GM12892 (cell line): Measurements from ENCODE around the gene BSND.
A peak's percentile ranks its signal among the peaks of the same experiment; 100 is the strongest.

Experiments
- DNase-seq: peaks from one replicate; pipeline ENCODE4 v3.0.0; 2011; ENCODE audit not compliant: insufficient read length
- FAIRE-seq: peaks from 2 replicates; lab custom pipeline; 2011; peaks lifted over from hg19 to GRCh38; lab: Jason Lieb, UNC
- POLR2A ChIP-seq: IDR thresholded peaks from 2 replicates; pipeline ENCODE4 v1.6.1; 2011; ENCODE audit warnings: low read depth, low read length, control low read depth
- POLR2AphosphoS5 ChIP-seq: IDR thresholded peaks from 2 replicates; pipeline ENCODE4 v1.6.1; 2011; ENCODE audit warnings: low read depth, low read length, control low read depth
- TAF1 ChIP-seq: IDR thresholded peaks from 2 replicates; pipeline ENCODE4 v1.6.1; 2011; ENCODE audit warnings: low read depth, mild to moderate bottlenecking, control low read depth, low read length, borderline replicate concordance

Gene BSND

DNA sequence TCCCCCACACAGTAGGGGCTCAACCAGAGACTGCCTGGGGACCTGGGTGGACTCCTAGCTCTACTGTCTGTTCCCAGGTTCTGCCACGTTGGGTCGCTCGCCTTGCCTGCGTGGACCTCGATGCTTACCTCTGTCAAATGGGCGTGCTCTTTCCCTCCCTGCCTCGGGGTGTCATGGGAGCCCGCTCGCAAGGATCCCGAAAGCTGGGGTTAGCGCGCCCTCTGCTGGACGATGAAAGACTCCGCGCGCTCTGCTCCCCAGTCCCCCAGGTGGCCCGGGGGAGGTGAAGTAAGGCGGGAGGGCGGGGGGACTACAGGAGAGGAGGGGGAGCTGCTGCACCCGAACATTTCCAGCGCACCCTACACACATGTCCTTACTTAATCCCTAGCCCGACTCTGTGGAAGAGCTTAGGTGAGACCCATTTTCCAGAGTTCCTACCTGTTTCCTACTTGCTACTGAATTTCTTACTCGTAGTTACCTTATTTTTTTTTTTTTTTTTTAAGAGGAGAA is 2.3 kb upstream of the BSND start:
- DNase-seq (peak; percentile 95), FAIRE-seq (peak; percentile 80)
- no peak for TF ChIP-seq TAF1
- no peak for TF ChIP-seq POLR2A
- no peak for TF ChIP-seq POLR2AphosphoS5

DNA sequence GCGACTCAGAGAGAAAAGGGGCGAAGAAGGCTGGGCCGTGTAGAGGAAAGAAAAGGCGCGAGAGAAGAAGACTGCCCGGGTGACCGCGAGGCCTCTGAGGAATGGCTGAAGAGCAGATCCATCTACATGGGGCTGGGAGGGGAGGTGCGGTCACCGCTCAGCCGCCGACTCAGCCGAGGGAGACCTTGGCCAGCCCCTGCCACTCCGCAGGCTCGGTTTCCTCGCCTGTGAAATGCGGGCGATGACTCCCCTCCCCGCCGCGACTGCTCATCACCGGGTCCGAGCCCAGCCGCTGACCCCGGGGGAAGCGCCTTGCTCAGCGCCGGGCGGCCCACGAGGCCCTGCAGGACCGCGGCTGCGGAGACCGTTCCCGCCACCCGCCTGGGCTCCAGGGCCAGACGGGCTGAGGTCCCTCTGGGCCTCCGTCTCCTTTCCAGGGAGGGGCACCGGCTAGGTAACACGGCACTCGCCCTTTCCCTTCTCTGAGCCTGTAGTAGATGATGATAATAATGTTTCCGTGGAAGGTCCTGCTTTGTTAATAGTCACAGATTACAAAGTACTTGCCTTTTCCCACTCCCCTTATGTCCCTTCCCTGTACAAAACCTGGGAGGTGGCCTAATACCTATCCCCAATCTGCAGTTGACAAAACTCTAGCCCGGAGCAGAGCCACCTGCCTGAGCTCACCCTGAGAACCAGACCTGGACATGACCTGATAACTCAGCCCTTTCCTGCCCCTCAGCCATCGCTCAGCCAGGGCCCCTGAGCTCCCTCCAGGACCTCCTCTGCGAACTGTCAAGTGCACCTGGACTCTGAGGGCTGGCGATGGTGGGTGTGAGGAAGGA is 1.6 kb upstream of the BSND start:
- TF ChIP-seq TAF1 (no peak), POLR2A (no peak), POLR2AphosphoS5 (no peak)
- DNase-seq, result no peak
- no peak for FAIRE-seq

DNA sequence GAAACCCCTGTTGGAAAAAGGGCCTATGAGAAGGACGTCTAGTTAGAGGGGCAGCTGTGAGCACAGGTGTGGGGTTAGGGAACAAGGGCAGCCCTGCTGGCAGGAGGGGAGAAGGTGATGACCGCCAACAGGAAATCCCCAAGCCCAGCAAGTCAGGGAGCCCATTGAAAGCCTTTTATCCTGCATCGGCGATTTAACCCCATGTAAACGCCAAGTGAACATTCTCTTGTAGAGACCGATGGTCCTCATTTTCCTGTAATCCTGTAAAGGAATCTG is 1.1 kb upstream of the BSND start:
- DNase-seq (no peak), FAIRE-seq (no peak)
- TF ChIP-seq POLR2A, result no peak
- TF ChIP-seq TAF1, result no peak
- TF ChIP-seq POLR2AphosphoS5, result no peak

- FAIRE-seq (peak; percentile 48), DNase-seq (no peak)
- TF ChIP-seq POLR2AphosphoS5 (no peak), POLR2A (no peak), TAF1 (no peak)
Observed at GRCh38 chr1:54998100-54998499, 633 bp upstream of the BSND start.

DNA sequence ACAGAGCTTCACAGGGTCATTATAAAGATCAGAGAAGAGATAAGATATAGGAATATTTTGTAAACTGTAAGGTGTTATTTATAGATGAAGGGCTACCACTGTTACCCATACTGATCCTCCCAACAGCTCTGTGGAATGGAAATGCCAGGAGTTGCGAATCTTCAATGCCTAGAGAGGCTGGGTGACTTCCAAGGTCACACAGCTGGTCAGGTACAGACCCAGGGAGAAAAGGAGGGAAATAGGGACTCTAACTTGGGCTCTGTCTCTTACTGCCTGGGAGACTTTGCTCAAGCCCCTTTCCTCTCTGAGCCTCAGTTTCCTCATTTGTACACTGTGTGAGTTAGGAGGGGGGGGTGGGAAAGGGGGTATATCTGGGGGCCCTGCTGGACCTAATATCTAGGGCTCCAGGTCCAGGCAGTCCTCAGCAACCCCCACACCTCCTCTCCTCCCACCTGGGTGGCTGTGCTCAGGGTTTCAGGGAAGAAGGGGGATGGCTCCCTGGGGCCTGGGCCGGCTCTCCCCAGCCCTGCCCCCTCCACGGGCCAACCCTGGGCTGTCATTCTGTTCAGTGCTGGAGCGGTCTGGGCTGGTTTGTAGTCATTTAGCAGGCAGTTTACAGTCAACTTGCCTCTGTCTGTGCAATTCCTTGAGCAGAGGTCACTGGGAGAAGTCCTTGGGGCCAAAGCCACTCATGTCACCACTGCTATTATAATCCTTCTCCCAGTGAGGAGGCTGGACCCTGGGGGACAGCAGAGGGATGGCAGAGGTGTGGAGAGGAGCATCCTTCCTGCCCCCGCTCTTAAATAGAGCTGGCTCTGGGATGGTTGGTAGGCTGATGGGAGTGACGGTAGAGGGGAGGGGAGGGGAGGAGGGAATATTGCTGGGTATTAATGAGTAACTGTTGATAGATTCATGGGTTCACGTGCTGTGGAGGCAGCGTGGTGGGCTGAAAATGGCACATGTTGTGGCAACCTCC is 1.7 kb downstream of the BSND start:
- DNase-seq (no peak), FAIRE-seq (no peak)
- no peak for TF ChIP-seq TAF1
- TF ChIP-seq POLR2A, result no peak
- TF ChIP-seq POLR2AphosphoS5, result no peak

GRCh38 chr1:55001311-55001710 is 2.6 kb downstream of the BSND start:
- TF ChIP-seq POLR2AphosphoS5 (no peak), TAF1 (no peak), POLR2A (no peak)
- DNase-seq (no peak), FAIRE-seq (no peak)

GRCh38 chr1:55002686-55003085 is 4.0 kb downstream of the BSND start:
- DNase-seq, result no peak
- TF ChIP-seq POLR2AphosphoS5, result no peak
- no peak for FAIRE-seq

- TF ChIP-seq TAF1 (no peak), POLR2AphosphoS5 (no peak), POLR2A (no peak)
- FAIRE-seq (no peak), DNase-seq (no peak)
Observed at GRCh38 chr1:55005351-55006140, 6.8 kb downstream of the BSND start.

DNA sequence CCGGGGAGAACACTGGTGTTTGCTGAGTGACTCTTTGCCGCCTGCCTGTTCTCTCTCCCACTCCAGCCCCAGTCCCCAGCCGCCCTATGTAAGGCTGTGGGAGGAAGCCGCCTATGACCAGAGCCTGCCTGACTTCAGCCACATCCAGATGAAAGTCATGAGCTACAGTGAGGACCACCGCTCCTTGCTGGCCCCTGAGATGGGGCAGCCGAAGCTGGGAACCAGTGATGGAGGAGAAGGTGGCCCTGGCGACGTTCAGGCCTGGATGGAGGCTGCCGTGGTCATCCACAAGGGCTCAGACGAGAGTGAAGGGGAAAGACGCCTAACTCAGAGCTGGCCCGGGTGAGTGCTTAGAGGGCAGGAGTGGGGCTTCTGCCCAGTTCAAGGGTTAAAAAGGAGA is 8.2 kb downstream of the BSND start:
- DNase-seq (no peak), FAIRE-seq (no peak)
- TF ChIP-seq TAF1 (no peak), POLR2A (no peak), POLR2AphosphoS5 (no peak)

DNA sequence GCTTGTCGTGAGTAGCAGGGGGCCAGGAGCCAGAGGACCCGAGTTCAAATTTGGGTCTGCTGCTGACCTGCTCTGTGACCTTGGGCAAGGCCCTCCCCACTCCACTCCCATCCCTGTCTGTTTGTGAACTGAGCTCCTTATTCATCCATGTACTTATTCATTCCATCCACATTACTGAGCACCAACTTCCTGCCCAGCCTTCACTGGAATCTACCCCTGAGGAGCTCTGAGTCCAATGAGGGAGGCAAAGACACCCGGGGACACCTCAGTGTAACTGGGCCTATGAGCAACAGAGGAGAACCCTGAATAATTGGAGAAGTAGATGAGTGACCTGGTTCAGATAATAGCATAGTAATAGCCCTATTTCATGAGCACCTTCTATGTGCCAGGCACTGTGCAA is 8.9 kb downstream of the BSND start:
- DNase-seq (no peak), FAIRE-seq (no peak)
- no peak for TF ChIP-seq TAF1
- TF ChIP-seq POLR2A, result no peak
- TF ChIP-seq POLR2AphosphoS5, result no peak

GRCh38 chr1:55010194-55010886 is 11.6 kb downstream of the BSND start:
- no peak for DNase-seq
- TF ChIP-seq POLR2AphosphoS5 (no peak), POLR2A (no peak), TAF1 (no peak)
- no peak for FAIRE-seq
